ENCODE data around the gene ADAMTSL3.
"Not testable (repeated sequence)": the region's sequence is repeated elsewhere in the genome, so short reads cannot be mapped to it uniquely, and the experiment has no call there.

Gene ADAMTSL3

DNA sequence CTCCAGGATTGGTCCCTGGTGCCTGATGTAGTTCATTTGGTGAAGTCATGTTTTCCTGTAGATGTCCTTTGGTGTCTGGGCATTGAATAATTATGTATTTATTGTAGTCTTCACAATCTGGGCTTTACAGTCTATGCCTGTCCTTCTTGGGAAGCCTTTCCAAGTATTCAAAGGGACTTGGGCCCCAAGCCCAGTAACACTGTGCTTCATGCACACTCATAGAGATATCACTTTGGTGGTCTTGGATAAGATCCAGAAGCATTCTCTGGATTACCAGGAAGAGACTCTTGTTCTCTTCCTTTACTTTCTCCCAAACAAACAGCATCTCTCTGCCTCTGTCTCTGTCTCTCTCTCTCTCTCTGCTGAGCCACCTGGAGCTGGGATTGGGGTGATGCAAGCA, 300.6 kb downstream of the ADAMTSL3 start:
- TF ChIP-seq CTCF (IDR thresholded peaks at IDR 0.05; ENCODE audit: insufficient read depth, low read depth, low read length, missing control alignments): no peak
- DNase-seq (ENCODE audit: low read depth): no peak
- no peak overlapping the region for H3K4me3 ChIP-seq (ENCODE audit: low read depth, low read length)

DNA sequence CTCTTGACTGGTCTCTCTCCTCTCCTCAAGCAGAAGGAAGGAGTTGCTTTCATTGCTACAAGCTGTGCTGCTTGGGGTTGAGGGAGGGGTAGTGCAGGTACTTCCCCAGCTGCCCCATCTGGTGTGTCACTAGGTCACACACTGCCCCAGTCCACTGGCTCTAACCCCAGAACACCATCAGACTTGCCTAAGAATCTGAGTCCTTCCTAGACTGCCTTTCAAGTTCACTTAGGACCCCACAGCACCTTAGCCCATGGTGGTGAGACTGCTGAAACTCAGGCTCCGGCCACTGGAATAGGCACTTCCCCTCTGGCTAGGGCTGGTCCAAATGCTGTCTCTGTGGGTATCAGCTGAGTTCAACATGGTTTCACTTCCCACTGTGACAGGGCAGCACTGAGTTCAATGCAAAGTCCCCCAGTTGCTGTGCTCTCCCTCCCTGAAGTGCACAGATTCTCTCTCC, 301.9 kb downstream of the ADAMTSL3 start:
- DNase-seq (ENCODE audit: low read depth): peak; percentile 88
- TF ChIP-seq CTCF (IDR thresholded peaks at IDR 0.05; ENCODE audit: insufficient read depth, low read depth, low read length, missing control alignments): no peak
- no peak overlapping the region for H3K4me3 ChIP-seq (ENCODE audit: low read depth, low read length)

- TF ChIP-seq CTCF (IDR thresholded peaks at IDR 0.05; ENCODE audit: insufficient read depth, low read depth, low read length, missing control alignments): no peak
- DNase-seq (ENCODE audit: low read depth): no peak
- no peak overlapping the region for H3K4me3 ChIP-seq (ENCODE audit: low read depth, low read length)
Measured at GRCh38 chr15:83956887-83957286, 303.0 kb downstream of the ADAMTSL3 start.

- H3K4me3 ChIP-seq (ENCODE audit: low read depth, low read length): no peak overlapping the region
- no peak for DNase-seq (ENCODE audit: low read depth)
- TF ChIP-seq CTCF (IDR thresholded peaks at IDR 0.05; ENCODE audit: insufficient read depth, low read depth, low read length, missing control alignments): no peak
Measured at GRCh38 chr15:83959477-83959876, 305.6 kb downstream of the ADAMTSL3 start.

GRCh38 chr15:83960192-83960829, 306.4 kb downstream of the ADAMTSL3 start:
- no peak overlapping the region for H3K4me3 ChIP-seq (ENCODE audit: low read depth, low read length)
- no peak for DNase-seq (ENCODE audit: low read depth)
- no peak for TF ChIP-seq CTCF (IDR thresholded peaks at IDR 0.05; ENCODE audit: insufficient read depth, low read depth, low read length, missing control alignments)

- no peak for DNase-seq (ENCODE audit: low read depth)
- TF ChIP-seq CTCF (IDR thresholded peaks at IDR 0.05; ENCODE audit: insufficient read depth, low read depth, low read length, missing control alignments): no peak
- no peak overlapping the region for H3K4me3 ChIP-seq (ENCODE audit: low read depth, low read length)
Measured at GRCh38 chr15:83961311-83961710, 307.4 kb downstream of the ADAMTSL3 start.

GRCh38 chr15:83964967-83965366, 311.0 kb downstream of the ADAMTSL3 start:
- not testable (repeated sequence) for H3K4me3 ChIP-seq (ENCODE audit: low read depth, low read length); DNase-seq (ENCODE audit: low read depth)
